ENCODE measurements around the gene PFKFB1.
"Not testable (repeated sequence)": the region's sequence is repeated elsewhere in the genome, so short reads cannot be mapped to it uniquely, and the experiment has no call there.

Gene PFKFB1

DNA sequence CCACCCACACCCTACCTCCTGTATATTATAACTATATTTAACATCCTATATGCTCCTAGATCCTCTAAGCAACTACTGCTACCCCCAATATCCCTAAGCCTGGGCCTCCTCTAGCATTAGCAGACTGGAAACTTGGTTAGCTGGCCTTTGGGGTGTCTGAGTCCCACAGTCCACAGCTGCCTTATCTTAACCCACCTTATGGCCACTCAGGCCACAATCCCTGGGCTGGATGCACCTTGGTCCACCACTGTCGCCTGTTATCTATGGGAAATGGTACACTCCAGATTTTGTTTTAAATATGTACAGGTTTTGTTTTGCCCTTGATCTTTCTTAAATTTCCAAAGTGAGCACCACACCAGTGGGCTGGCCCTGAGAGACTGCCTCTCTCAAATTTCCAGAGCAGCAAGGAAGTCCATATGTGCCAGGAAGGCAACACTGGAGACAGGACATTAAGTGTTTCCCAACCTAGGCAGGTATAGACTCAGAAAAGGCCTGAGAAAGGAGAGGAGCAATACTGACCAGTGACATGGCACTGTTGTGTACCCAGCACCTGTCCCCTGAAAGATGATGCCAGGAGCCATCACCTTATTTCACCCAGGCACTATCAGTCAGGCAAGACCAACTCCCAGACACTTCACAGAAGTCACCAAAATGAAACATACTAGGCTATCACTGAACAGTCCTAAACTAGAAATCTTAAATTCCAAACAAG is 921 bp downstream of the PFKFB1 start:
- Histone ChIP-seq H4K20me1 (ENCODE audit: control insufficient read depth, insufficient read depth, low read depth, low read length) (no peaks in the 10 kb centered on the region), H3K27me3 (ENCODE audit: control insufficient read depth, low read length) (no peaks in the 10 kb centered on the region), H3F3A (ENCODE audit: control insufficient read depth, insufficient read depth) (no peaks in the 10 kb centered on the region), H3K4me3 (ENCODE audit: low read length) (no peak overlapping the region), H3K27ac (ENCODE audit: low read depth, low read length) (no peak overlapping the region), H3K9me3 (ENCODE audit: control insufficient read depth, insufficient read depth, low read length) (no peaks in the 10 kb centered on the region), H3K9me2 (replicated peaks; ENCODE audit: control insufficient read depth, low read length) (no peaks in the 10 kb centered on the region), H3K79me2 (ENCODE audit: control insufficient read depth, low read length) (no peaks in the 10 kb centered on the region), H3K4me2 (ENCODE audit: low read length) (no peak overlapping the region), H3K4me1 (ENCODE audit: control insufficient read depth, low read length) (no peaks in the 10 kb centered on the region), H3K36me3 (ENCODE audit: control insufficient read depth, low read length) (no peaks in the 10 kb centered on the region)
- TF ChIP-seq, protein P1, sequence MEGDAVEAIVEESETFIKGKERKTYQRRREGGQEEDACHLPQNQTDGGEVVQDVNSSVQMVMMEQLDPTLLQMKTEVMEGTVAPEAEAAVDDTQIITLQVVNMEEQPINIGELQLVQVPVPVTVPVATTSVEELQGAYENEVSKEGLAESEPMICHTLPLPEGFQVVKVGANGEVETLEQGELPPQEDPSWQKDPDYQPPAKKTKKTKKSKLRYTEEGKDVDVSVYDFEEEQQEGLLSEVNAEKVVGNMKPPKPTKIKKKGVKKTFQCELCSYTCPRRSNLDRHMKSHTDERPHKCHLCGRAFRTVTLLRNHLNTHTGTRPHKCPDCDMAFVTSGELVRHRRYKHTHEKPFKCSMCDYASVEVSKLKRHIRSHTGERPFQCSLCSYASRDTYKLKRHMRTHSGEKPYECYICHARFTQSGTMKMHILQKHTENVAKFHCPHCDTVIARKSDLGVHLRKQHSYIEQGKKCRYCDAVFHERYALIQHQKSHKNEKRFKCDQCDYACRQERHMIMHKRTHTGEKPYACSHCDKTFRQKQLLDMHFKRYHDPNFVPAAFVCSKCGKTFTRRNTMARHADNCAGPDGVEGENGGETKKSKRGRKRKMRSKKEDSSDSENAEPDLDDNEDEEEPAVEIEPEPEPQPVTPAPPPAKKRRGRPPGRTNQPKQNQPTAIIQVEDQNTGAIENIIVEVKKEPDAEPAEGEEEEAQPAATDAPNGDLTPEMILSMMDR (IDR thresholded peaks at IDR 0.05; ENCODE audit: low read depth, low read length, poor library complexity, severe bottlenecking): no peak
- no peak for TF ChIP-seq EZH2phosphoT487 (IDR thresholded peaks at IDR 0.05; ENCODE audit: borderline replicate concordance, low read length)

DNA sequence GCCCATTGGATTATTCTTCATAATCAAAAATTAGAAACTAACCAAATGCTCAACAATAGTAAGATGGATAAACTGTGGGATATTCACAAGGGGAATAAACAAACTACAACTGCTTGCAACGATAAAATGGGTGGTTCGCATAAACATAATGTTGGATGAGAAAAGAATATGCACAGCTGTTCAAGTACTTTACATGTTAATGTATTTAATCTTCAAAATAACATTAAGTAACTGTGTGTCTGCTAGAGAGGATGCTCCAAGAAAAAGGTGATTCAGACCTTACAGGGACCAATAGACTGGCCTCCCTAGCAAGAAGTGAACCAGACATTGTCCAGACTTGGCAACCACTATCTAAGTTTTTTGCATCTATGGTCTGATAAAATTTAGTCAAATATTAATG is 2.3 kb downstream of the PFKFB1 start:
- H3K4me2 ChIP-seq (ENCODE audit: low read length): no peak overlapping the region
- H3K36me3 ChIP-seq (ENCODE audit: control insufficient read depth, low read length): no peaks in the 10 kb centered on the region
- no peaks in the 10 kb centered on the region for H4K20me1 ChIP-seq (ENCODE audit: control insufficient read depth, insufficient read depth, low read depth, low read length)
- no peaks in the 10 kb centered on the region for H3K79me2 ChIP-seq (ENCODE audit: control insufficient read depth, low read length)
- no peaks in the 10 kb centered on the region for H3F3A ChIP-seq (ENCODE audit: control insufficient read depth, insufficient read depth)
- TF ChIP-seq EZH2phosphoT487 (IDR thresholded peaks at IDR 0.05; ENCODE audit: borderline replicate concordance, low read length): no peak
- TF ChIP-seq, protein P1 (IDR thresholded peaks at IDR 0.05; ENCODE audit: low read depth, low read length, poor library complexity, severe bottlenecking): no peak
- H3K27ac ChIP-seq (ENCODE audit: low read depth, low read length): no peak overlapping the region
- H3K9me3 ChIP-seq (ENCODE audit: control insufficient read depth, insufficient read depth, low read length): no peaks in the 10 kb centered on the region
- no peaks in the 10 kb centered on the region for H3K4me1 ChIP-seq (ENCODE audit: control insufficient read depth, low read length)
- H3K9me2 ChIP-seq (replicated peaks; ENCODE audit: control insufficient read depth, low read length): no peaks in the 10 kb centered on the region
- no peaks in the 10 kb centered on the region for H3K27me3 ChIP-seq (ENCODE audit: control insufficient read depth, low read length)
- H3K4me3 ChIP-seq (ENCODE audit: low read length): no peak overlapping the region

DNA sequence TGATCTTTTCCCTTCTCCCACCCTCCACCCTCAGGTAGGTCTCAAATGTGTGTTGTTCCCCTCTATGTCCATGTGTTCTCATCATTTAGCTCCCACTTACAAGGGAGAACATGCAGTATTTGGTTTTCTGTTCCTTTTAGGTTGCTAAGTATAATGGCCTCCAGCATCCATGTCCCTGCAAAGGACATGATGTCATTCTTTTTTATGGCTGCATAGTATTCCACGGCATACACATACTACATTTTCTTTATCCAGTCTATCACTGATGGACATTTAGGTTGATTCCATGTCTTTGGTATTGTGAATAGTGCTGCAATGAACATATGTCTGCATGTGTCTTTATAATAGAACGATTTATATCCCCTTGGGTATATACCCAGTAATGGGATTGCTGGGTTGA is 10.7 kb downstream of the PFKFB1 start:
- H3F3A ChIP-seq (ENCODE audit: control insufficient read depth, insufficient read depth); H3K9me2 ChIP-seq (replicated peaks; ENCODE audit: control insufficient read depth, low read length); H3K4me2 ChIP-seq (ENCODE audit: low read length); H3K79me2 ChIP-seq (ENCODE audit: control insufficient read depth, low read length); H3K4me1 ChIP-seq (ENCODE audit: control insufficient read depth, low read length); H3K9me3 ChIP-seq (ENCODE audit: control insufficient read depth, insufficient read depth, low read length); H3K4me3 ChIP-seq (ENCODE audit: low read length); H3K36me3 ChIP-seq (ENCODE audit: control insufficient read depth, low read length); H3K27ac ChIP-seq (ENCODE audit: low read depth, low read length); H4K20me1 ChIP-seq (ENCODE audit: control insufficient read depth, insufficient read depth, low read depth, low read length); H3K27me3 ChIP-seq (ENCODE audit: control insufficient read depth, low read length): not testable (repeated sequence)

DNA sequence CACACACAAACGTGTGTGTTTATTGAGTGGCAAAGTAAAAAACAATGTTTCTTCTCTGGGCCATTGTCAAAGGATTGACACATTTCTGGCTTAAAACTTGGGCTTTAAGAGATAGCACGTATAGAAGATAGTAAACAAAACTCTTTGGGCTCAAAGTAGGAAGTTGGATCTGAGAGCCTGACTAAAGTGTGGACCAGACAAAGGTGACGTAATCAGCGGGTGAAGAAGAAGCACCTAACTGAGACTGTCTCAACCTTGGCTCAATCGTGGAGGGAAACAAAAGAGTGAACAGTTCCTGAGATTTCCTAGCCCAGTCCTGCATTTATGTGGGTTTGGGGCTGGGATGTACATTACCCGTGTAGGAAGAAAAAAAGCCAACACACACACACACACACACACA is 13.7 kb downstream of the PFKFB1 start:
- H4K20me1 ChIP-seq (ENCODE audit: control insufficient read depth, insufficient read depth, low read depth, low read length): no peaks in the 10 kb centered on the region
- H3K4me2 ChIP-seq (ENCODE audit: low read length): no peak overlapping the region
- H3K9me2 ChIP-seq (replicated peaks; ENCODE audit: control insufficient read depth, low read length): no peaks in the 10 kb centered on the region
- no peak overlapping the region for H3K27ac ChIP-seq (ENCODE audit: low read depth, low read length)
- no peaks in the 10 kb centered on the region for H3K4me1 ChIP-seq (ENCODE audit: control insufficient read depth, low read length)
- no peaks in the 10 kb centered on the region for H3K27me3 ChIP-seq (ENCODE audit: control insufficient read depth, low read length)
- no peaks in the 10 kb centered on the region for H3K9me3 ChIP-seq (ENCODE audit: control insufficient read depth, insufficient read depth, low read length)
- no peak for TF ChIP-seq EZH2phosphoT487 (IDR thresholded peaks at IDR 0.05; ENCODE audit: borderline replicate concordance, low read length)
- TF ChIP-seq, protein P1 (IDR thresholded peaks at IDR 0.05; ENCODE audit: low read depth, low read length, poor library complexity, severe bottlenecking): no peak
- H3K36me3 ChIP-seq (ENCODE audit: control insufficient read depth, low read length): no peaks in the 10 kb centered on the region
- H3F3A ChIP-seq (ENCODE audit: control insufficient read depth, insufficient read depth): no peaks in the 10 kb centered on the region
- H3K79me2 ChIP-seq (ENCODE audit: control insufficient read depth, low read length): no peaks in the 10 kb centered on the region
- no peak overlapping the region for H3K4me3 ChIP-seq (ENCODE audit: low read length)
